CD4-positive, CD25-positive, alpha-beta regulatory T cell (primary cell): ENCODE measurements around the gene MAP6D1. TPM values are rescaled to one million over a fixed set of nuclear protein-coding genes. Genes with fewer than 3 reads are reported as not detected.
"Not testable (repeated sequence)": the region's sequence is repeated elsewhere in the genome, so short reads cannot be mapped to it uniquely, and the experiment has no call there.

ENCODE experiments used
- ATAC-seq, 2 donors: fragments of 150-1000 bp; cut with Tn5 transposase; one replicate each; pipeline ENCODE4 v1.10.0; 2021; ENCODE audit warnings: low read depth in 2 of 2, moderate number of reproducible peaks in 2 of 2, moderate library complexity in 1 of 2
- DNase-seq, 3 donors: peaks; one replicate each; pipeline versions ENCODE4 v3.0.0 to v3.0.0-alpha.2; 2012 to 2022; ENCODE audit warnings: mixed read lengths in 1 of 3
- H3K27ac ChIP-seq: one replicate; pipeline ENCODE4 v1.7.0; 2013; ENCODE audit warnings: mild to moderate bottlenecking, low read length; ENCODE audit not compliant: insufficient read depth, poor library complexity, severe bottlenecking
- H3K27me3 ChIP-seq: one replicate; pipeline ENCODE4 v1.7.0; 2013; ENCODE audit warnings: low read length; ENCODE audit not compliant: control insufficient read depth, insufficient read depth
- H3K36me3 ChIP-seq: one replicate; pipeline ENCODE4 v1.7.0; 2013; ENCODE audit warnings: mild to moderate bottlenecking, low read length, moderate library complexity; ENCODE audit not compliant: control insufficient read depth, insufficient read depth
- H3K4me1 ChIP-seq: 2 replicates; pipeline ENCODE4 v1.7.0; 2013; ENCODE audit warnings: mild to moderate bottlenecking, low read length; ENCODE audit not compliant: insufficient read depth, control insufficient read depth, poor library complexity, severe bottlenecking
- H3K4me3 ChIP-seq: one replicate; pipeline ENCODE4 v1.7.0; 2013; ENCODE audit warnings: low read depth, mild to moderate bottlenecking, low read length, moderate library complexity
- H3K9me3 ChIP-seq, 2 experiments: 1 replicate in 1 of 2; 2 replicates in 1 of 2; pipeline ENCODE4 v1.7.0; 2013; ENCODE audit warnings: low read length in 2 of 2, mild to moderate bottlenecking in 1 of 2, moderate library complexity in 1 of 2; ENCODE audit not compliant: control insufficient read depth in 2 of 2
- H3K27ac Mint-ChIP-seq, 3 donors: one replicate each; pipeline ENCODE4 v1.8.0; 2020 to 2022; ENCODE audit warnings: mild to moderate bottlenecking in 3 of 3, mixed read lengths in 3 of 3, moderate library complexity in 2 of 3
- H3K27me3 Mint-ChIP-seq: one replicate; pipeline ENCODE4 v1.8.0; 2022; ENCODE audit warnings: mild to moderate bottlenecking, mixed read lengths
- H3K36me3 Mint-ChIP-seq: one replicate; pipeline ENCODE4 v1.8.0; 2020; ENCODE audit warnings: mixed read lengths
- H3K4me1 Mint-ChIP-seq, 4 donors: one replicate each; pipeline ENCODE4 v1.8.0; 2020 to 2022; ENCODE audit warnings: mixed read lengths in 4 of 4, mild to moderate bottlenecking in 1 of 4
- H3K4me3 Mint-ChIP-seq, 4 donors: one replicate each; pipeline ENCODE4 v1.8.0; 2020 to 2022; ENCODE audit warnings: mild to moderate bottlenecking in 4 of 4, mixed read lengths in 4 of 4, moderate library complexity in 3 of 4
- H3K9me3 Mint-ChIP-seq, 7 donors: one replicate each; pipeline ENCODE4 v1.8.0; 2020 to 2022; ENCODE audit warnings: mixed read lengths in 7 of 7, mild to moderate bottlenecking in 3 of 7, moderate library complexity in 2 of 7
- polyA plus RNA-seq, 4 donors: library from polyadenylated mRNA; unstranded; fragments of 300-500 nt; fragmentation: Illumina TruSeq; gene quantifications; one replicate each; pipeline ENCODE4 v1.2.3, GENCODE V29; 2021
- total RNA-seq: library from RNA; stranded (reverse); gene quantifications from one replicate; pipeline ENCODE4 v1.2.3, GENCODE V29; 2022

Gene MAP6D1
- total and polyA plus RNA-seq, 5 donors from 2014 or later: 0.36 to 1.9 (median 0.61) TPM; not detected in 1

DNA sequence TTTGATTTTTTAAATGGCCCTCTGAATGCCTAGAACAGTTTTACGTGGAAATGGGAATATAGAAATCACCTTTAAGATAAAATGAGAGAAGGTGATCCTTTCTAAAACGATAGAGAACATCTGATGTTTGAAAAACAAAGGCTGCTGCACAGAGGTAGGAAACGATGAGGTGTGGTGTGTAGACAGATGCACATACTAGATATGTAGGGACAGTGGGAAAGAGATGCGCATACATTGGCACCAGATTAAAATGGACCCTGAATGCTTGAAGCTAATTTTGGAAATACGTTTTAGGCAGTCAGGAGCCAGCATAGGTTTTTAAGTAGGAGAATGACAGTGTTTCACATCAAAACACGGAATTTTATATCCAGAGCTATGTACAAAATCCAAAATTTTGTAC lies 29.0 kb downstream of the MAP6D1 start:
- Mint-ChIP-seq H3K27me3 (no peaks in the 10 kb centered on the region), H3K36me3 (peaks cover 44% of the 10 kb centered on the region), H3K4me3 (no peak overlapping the region), H3K27ac (no peak overlapping the region), H3K4me1 (no peaks in the 10 kb centered on the region), H3K9me3 (no peaks in the 10 kb centered on the region)
- H3K36me3 ChIP-seq: peaks cover 62% of the 10 kb centered on the region
- ATAC-seq (no peak), DNase-seq (no peak)
- no peaks in the 10 kb centered on the region for H3K27me3 ChIP-seq
- H3K4me3 ChIP-seq: no peak overlapping the region
- no peaks in the 10 kb centered on the region for H3K4me1 ChIP-seq
- H3K27ac ChIP-seq: no peak overlapping the region
- H3K9me3 ChIP-seq: no peaks in the 10 kb centered on the region

DNA sequence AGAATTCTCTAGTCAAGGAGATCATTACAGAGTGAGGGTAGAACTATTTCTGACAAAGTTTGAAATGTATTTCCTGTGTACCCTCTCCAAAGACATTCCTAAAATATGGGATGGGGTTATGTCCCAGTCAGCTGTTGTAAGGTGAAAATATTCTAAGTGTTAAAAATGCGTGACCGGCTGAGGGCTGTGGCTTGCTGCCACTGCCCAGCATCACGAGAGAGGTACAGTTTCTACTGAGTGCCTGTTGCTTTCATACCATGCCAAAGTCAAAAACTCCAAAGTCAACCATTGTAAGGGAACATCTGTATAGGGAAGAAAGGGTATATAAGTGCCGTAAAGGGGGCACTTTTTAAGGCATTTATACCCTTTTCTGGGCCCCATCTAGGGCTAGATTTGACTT lies 30.9 kb downstream of the MAP6D1 start:
- H3K4me3 ChIP-seq: no peak overlapping the region
- H3K4me1 ChIP-seq: no peaks in the 10 kb centered on the region
- Mint-ChIP-seq H3K4me1 (peaks cover 0 to 3% (median 0%) of the 10 kb centered on the region in 4 donors), H3K36me3 (peaks cover 52% of the 10 kb centered on the region), H3K27ac (peak overlapping the region in 1 of 3 donors; percentile 23), H3K4me3 (no peak overlapping the region), H3K27me3 (no peaks in the 10 kb centered on the region), H3K9me3 (no peaks in the 10 kb centered on the region)
- ATAC-seq (no peak), DNase-seq (no peak)
- H3K36me3 ChIP-seq: peaks cover 63% of the 10 kb centered on the region
- no peak overlapping the region for H3K27ac ChIP-seq
- H3K9me3 ChIP-seq: no peaks in the 10 kb centered on the region
- no peaks in the 10 kb centered on the region for H3K27me3 ChIP-seq

DNA sequence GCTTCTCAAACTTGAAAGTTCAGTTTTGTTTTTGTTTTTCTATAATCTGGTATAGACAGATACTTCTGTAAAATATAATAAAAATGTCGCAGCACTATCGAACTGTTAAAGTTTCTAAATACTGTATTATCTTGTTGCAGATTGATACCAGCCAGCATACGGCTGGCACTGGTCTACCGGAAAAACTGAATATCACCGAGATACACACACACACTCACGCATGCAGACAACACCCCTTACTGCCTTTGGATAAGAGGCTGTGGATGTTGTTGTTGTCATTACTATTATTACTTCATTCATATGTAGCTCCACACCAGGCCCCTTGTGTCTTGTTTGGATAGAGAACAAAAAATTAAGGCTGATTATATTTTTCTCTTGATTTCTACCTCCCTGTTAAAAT lies 32.4 kb downstream of the MAP6D1 start:
- H3K27ac Mint-ChIP-seq: no peak overlapping the region
- no peaks in the 10 kb centered on the region for H3K27me3 ChIP-seq
- H3K36me3 ChIP-seq: peaks cover 59% of the 10 kb centered on the region
- H3K9me3 ChIP-seq: no peaks in the 10 kb centered on the region
- no peak overlapping the region for H3K27ac ChIP-seq
- no peaks in the 10 kb centered on the region for H3K9me3 Mint-ChIP-seq
- H3K4me1 Mint-ChIP-seq: peaks cover 0 to 3% (median 1%) of the 10 kb centered on the region in 4 donors
- H3K4me3 Mint-ChIP-seq: no peak overlapping the region
- H3K4me1 ChIP-seq: no peaks in the 10 kb centered on the region
- no peak overlapping the region for H3K4me3 ChIP-seq
- H3K36me3 Mint-ChIP-seq: peaks cover 51% of the 10 kb centered on the region
- DNase-seq (no peak), ATAC-seq (no peak)
- no peaks in the 10 kb centered on the region for H3K27me3 Mint-ChIP-seq

DNA sequence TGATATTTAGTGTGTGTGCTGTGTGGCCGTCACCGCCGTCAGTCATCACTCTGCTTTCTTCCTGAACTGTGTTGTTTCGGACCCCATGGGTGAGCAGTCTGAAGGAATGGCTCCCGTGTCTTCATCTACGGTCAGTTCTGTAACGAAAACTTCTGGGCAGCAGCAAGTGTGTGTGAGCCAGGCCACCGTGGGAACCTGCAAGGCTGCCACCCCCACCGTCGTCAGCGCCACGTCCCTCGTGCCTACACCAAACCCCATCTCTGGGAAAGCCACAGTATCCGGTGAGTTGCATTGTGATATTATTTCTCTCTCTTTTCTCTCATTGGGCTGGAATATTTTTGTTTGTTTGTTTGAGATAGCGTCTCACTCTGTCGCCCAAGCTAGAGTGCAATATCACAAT lies 34.7 kb downstream of the MAP6D1 start:
- Histone ChIP-seq H3K27ac (no peak overlapping the region), H3K4me1 (no peaks in the 10 kb centered on the region), H3K9me3 (no peaks in the 10 kb centered on the region), H3K27me3 (no peaks in the 10 kb centered on the region), H3K4me3 (no peak overlapping the region), H3K36me3 (peaks cover 73% of the 10 kb centered on the region)
- H3K36me3 Mint-ChIP-seq: peaks cover 60% of the 10 kb centered on the region
- ATAC-seq (no peak), DNase-seq (no peak)
- peaks cover 0 to 3% (median 1%) of the 10 kb centered on the region in 4 donors for H3K4me1 Mint-ChIP-seq
- no peaks in the 10 kb centered on the region for H3K9me3 Mint-ChIP-seq
- H3K27me3 Mint-ChIP-seq: no peaks in the 10 kb centered on the region
- no peak overlapping the region for H3K27ac Mint-ChIP-seq
- H3K4me3 Mint-ChIP-seq: no peak overlapping the region

DNA sequence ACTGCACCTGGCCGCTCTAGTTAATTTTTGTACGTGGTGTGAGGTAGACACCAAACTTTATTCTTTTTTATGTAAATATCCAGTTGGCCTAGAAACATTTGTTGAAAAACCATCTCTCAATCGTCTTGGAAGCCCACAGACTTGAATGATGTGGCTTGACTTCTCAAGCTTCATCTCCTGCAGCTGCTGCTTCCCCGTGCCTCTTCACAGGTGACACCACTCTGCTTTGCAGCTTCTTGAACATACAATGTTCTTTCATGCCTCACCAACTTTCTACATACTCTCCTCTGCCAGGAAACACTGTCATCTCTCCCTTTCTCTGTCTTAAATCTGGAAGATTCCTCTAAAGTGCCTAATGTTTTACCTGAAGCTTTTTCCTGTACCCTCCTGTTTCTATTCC lies 35.6 kb downstream of the MAP6D1 start:
- Mint-ChIP-seq H3K36me3 (peaks cover 61% of the 10 kb centered on the region), H3K27me3 (no peaks in the 10 kb centered on the region), H3K4me1 (peaks cover 0 to 3% (median 1%) of the 10 kb centered on the region in 4 donors), H3K27ac (peak overlapping the region in 1 of 3 donors; percentile 39), H3K9me3 (no peaks in the 10 kb centered on the region), H3K4me3 (no peak overlapping the region)
- Histone ChIP-seq H3K27ac (no peak overlapping the region), H3K4me3 (no peak overlapping the region), H3K36me3 (peaks cover 75% of the 10 kb centered on the region), H3K4me1 (no peaks in the 10 kb centered on the region), H3K27me3 (no peaks in the 10 kb centered on the region), H3K9me3 (no peaks in the 10 kb centered on the region)
- ATAC-seq (no peak), DNase-seq (no peak)

DNA sequence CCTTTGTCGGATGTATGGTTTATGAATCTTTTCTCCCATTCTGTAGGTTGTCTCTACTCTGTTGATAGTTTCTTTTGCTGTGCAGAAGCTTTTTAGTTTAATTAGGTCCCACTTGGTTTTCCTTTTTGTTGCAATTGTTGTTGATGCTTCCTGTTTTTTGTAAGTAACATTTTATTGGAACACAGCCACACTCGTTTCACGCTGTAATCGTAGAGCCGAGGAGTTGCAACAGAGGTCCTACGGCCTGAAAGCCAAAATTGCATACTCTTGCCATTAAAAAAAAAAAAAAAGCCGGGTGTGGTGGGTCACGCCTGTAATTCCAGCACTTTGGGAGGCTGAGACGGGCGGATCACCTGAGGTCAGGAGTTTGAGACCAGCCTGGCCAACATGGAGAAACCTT lies 40.9 kb downstream of the MAP6D1 start:
- H3K4me1 Mint-ChIP-seq, H3K27ac Mint-ChIP-seq, H3K4me3 ChIP-seq, ATAC-seq, DNase-seq, H3K9me3 Mint-ChIP-seq, H3K27ac ChIP-seq, H3K27me3 ChIP-seq, H3K27me3 Mint-ChIP-seq, H3K9me3 ChIP-seq, H3K4me3 Mint-ChIP-seq, H3K4me1 ChIP-seq: not testable (repeated sequence)
- peaks cover 51% of the 10 kb centered on the region for H3K36me3 Mint-ChIP-seq
- peaks cover 62% of the 10 kb centered on the region for H3K36me3 ChIP-seq

DNA sequence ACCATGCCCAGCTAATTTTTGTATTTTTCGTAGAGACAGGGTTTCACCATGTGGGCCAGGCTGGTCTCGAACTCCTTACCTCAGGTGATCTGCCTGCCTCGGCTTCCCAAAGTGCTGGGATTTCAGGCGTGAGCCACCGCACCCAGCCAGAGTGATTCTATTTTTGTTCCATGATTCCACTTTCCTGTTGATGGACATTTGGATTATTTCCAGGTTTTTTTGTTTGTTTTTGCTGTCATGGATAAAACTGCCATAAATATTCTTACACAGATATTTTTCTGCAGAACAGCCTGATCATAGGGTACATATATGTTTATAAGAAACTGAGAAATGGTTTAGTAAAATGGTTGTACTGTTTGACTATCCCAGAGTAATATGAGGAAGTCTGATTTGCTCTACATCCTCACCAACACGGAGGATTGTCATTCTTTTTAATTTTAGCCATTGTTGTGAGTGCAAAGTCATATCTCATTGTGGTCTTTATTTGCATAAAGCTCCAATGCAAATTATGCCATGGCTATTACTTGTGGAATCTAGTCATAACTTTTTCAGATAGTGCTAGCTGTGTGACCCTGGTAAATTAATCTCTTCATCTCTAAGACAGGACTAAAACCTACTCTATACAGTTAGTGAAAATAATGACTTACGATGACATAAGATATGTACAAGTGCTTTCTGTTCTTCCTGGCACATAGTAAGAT lies 42.7 kb downstream of the MAP6D1 start:
- no peaks in the 10 kb centered on the region for H3K9me3 Mint-ChIP-seq
- no peak overlapping the region for H3K27ac Mint-ChIP-seq
- H3K36me3 Mint-ChIP-seq: peaks cover 55% of the 10 kb centered on the region
- no peak overlapping the region for H3K4me3 ChIP-seq
- no peak overlapping the region for H3K4me3 Mint-ChIP-seq
- no peak overlapping the region for H3K27ac ChIP-seq
- H3K9me3 ChIP-seq: no peaks in the 10 kb centered on the region
- H3K4me1 Mint-ChIP-seq: peaks cover 0 to 3% (median 1%) of the 10 kb centered on the region in 4 donors
- ATAC-seq (no peak), DNase-seq (no peak)
- H3K36me3 ChIP-seq: peaks cover 68% of the 10 kb centered on the region
- no peaks in the 10 kb centered on the region for H3K27me3 ChIP-seq
- no peaks in the 10 kb centered on the region for H3K27me3 Mint-ChIP-seq
- no peaks in the 10 kb centered on the region for H3K4me1 ChIP-seq

DNA sequence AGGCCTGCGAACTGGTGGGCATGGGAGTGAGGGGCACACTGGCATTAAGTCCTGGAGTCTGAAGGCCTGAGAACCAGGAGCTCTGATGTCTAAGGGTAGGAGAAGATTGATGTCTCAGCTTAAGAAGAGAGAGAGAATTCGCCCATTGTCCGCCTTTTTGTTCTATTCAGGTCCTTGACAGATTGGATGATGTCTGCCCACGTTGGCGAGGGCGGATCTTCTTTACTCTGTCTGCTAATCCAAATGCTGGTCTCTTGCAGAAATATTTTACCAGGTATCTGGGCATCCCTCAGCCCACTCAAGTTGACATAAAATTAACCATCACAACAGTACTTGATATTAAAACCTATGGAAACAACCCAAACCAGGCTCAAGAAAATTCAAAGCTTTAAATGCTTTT lies 44.1 kb downstream of the MAP6D1 start:
- Histone ChIP-seq H3K36me3 (peaks cover 70% of the 10 kb centered on the region), H3K4me3 (no peak overlapping the region), H3K9me3 (no peaks in the 10 kb centered on the region), H3K27me3 (no peaks in the 10 kb centered on the region), H3K27ac (no peak overlapping the region), H3K4me1 (no peaks in the 10 kb centered on the region)
- Mint-ChIP-seq H3K9me3 (no peaks in the 10 kb centered on the region), H3K4me3 (no peak overlapping the region), H3K36me3 (peaks cover 48% of the 10 kb centered on the region), H3K4me1 (peaks cover 0 to 6% (median 1%) of the 10 kb centered on the region in 4 donors), H3K27ac (no peak overlapping the region), H3K27me3 (no peaks in the 10 kb centered on the region)
- DNase-seq (no peak), ATAC-seq (no peak)
